HG02759 (cell line): ENCODE results near the gene MINDY3.
"Not testable (repeated sequence)": the region's sequence is repeated elsewhere in the genome, so short reads cannot be mapped to it uniquely, and the experiment has no call there.

ENCODE experiments used
- ATAC-seq: cut with Tn5 transposase; IDR thresholded peaks from one replicate; pipeline ENCODE4 v1.9.1; 2021; ENCODE audit warnings: mild to moderate bottlenecking, moderate library complexity; ENCODE audit not compliant: unreplicated experiment

Gene MINDY3

DNA sequence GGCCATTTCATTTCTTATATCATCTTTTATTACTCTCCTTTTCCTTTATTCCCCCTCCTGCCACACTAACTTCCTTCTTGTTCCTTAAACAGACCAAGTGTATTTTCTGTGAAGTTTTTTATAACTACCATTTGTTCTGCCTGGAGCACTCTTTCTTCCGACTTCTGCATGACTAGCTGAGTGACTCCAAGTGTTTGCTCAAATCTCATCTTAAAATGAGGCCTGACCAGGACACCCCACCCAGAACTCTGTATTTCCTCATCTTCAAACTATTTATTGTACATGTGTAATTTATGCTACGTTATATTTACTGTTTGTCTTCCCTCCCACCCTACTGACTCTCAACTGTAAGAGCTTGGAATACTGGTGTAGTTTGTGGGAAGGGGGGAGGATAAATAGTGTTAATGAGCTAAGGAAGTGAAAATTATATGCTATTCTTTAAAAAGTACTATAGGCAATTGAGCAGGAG lies 3.2 kb downstream of the MINDY3 start:
- no peak for ATAC-seq

DNA sequence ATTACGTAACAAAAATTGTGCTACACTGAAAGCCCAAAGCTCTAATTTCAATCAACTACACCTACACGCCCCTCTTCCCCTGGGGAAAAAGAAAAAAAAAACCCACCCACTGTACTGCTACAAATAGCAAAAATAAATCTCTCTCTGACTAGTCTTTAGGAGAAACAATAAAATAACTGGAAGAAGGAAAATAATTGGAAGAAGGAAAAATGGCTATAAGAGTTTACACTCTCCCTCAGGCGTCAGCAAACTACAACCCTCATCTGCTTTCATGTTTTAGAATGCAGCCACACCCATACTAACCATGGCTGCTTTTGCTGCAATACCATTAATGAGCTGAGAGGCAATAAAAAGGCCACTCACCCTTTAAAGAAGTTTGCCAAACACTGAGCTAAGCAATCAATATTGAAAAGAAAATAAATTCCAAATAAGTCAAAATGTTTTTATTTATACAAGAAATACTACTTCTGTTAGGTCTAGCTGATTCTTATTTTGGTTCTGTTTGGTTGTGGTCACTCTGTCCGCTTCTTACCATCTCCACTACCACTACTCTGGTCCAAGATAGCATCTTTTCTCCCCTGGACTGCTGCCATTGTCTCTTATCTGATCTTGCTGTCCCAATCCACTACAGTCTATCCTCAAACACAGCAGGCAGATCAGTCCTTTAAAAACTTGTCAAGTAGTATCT lies 3.8 kb downstream of the MINDY3 start:
- ATAC-seq, result no peak

DNA sequence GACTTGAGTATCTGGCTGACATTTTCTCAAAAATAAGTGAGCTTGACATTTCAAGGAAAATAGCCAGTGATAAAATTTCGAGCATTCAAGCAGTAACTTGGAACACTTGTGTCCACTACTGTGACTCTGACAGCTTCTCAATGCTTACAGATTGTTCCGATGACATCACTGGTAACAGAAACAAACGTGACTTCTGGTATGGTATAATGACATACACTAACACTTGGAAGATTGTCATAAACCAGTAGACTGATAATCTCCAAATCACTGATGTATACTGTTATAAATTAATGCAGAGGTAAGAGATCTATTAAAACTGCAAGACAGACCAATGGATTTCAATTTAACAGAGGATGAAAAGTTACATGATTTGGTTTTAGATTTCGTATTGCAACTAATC lies 6.5 kb downstream of the MINDY3 start:
- no peak for ATAC-seq

DNA sequence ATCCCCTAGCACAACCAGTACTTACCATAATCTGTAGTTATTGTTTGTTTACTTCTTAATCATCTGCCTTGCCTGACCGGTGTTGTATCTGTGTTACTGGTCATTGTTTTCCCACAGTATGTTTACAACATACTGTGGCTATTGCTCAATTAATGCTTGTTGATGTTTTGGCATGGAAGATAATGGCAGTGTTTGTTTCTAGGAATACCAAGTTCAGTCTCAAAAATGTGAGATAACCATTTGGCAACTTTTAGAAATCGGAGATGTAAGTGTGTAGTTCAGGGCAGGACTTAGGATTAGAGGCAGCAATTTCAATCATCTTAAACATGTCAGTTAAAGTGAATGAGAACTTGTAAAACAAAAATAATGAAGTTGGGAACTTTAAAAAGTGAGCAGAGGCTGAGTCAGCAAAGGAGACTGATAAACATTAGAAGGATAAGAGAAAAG lies 8.2 kb downstream of the MINDY3 start:
- no peak for ATAC-seq

DNA sequence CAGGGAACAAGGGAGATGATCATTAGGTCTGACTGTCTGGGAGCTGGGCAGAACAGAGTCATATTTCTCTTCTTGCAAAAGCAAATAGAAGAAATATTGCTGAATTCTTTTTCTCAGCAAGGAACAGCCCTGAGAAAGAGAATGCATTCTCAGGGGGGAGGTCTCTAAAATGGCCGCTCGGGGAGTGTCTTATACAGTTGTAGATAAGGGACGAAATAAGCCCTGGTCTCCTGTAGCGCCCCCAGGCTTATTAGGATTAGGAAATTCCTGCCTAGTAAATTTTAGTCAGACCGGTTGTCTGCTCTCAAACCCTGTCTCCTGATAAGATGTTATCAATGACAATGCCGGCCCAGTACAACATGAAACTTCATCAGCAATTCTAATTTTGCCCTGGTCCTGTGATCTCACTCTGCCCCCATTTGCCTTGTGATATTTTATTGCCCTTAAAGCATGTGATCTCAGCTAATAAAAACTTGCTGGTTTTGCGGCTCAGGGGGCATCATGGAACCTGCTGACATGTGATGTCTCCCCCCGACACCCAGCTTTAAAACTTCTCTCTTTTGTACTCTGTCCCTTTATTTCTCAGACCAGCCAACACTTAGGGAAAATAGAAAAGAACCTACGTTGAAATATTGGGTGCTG lies 9.8 kb downstream of the MINDY3 start:
- not testable (repeated sequence) for ATAC-seq

DNA sequence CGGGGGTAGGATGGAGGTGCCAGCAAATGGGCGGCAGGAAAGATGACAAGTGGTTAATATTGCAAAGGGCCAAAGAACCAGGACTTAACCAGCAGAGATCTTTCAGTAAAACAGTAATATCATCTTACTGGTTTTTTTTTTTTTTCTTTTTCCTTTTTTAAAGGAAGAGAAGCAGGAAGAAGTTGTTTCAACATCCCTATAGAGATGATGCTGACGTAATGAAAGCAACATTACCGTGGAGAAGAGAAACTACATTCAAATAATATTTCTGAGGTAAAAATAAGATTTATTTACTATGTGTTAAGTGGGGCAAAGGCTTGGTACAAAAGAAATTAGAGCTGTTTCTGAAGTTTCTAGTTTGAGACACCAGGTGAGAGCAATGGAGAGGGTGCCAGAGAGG lies 11.0 kb downstream of the MINDY3 start:
- no peak for ATAC-seq

DNA sequence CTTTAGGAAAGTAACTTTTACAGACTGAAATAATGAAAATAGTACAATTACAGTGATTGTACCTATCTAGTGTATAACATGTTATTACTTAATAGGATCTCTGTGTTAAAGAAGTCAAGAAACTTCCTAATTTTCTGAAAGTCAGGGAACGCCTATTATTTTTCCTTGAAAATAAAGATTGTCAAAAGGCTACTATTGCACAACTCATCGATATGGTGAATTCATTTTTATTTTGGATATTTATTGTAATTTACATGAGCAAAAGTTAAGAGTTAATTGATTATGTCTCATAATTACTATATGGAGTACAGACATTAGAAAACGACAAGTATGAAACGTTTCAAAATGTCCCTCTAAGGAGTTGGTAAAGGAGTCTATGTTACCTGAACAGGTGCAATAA lies 12.8 kb downstream of the MINDY3 start:
- ATAC-seq, result no peak

DNA sequence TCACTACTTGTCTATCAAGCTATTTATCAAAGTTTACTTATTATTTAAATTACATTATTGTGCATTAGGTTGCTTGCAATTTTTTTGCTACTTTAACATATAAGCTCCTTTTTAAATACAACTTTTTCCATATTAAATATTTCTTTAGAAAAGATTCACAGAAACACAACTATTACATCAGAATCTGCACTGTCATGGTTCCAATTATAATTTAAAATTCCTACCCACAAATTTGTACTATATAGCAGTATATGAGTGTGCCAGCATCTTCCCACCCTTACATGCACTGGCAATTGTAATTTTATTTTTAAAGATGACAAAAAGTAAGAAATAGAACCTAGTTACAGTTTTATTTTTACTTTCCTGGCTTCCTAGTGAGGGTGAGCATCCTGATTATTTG lies 15.8 kb downstream of the MINDY3 start:
- no peak for ATAC-seq

DNA sequence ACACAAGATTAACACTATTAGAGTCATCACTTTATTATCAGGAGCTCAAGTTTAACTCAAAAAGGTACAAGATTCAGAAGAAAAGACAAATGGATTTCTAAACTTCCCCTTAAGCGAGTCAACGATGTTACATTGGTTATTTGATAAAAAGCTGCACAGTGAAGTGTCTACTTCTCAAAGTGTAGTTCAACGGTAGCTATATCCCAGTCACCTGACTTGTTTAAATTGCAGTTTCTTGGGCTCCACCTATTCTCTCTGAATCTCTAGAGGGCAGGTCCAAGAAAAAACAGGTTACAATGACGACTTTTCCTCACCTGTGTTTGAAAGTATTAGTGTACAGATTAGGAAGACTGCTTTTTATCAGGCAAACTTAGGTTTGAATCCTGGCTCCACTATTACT lies 16.6 kb downstream of the MINDY3 start:
- no peak for ATAC-seq

DNA sequence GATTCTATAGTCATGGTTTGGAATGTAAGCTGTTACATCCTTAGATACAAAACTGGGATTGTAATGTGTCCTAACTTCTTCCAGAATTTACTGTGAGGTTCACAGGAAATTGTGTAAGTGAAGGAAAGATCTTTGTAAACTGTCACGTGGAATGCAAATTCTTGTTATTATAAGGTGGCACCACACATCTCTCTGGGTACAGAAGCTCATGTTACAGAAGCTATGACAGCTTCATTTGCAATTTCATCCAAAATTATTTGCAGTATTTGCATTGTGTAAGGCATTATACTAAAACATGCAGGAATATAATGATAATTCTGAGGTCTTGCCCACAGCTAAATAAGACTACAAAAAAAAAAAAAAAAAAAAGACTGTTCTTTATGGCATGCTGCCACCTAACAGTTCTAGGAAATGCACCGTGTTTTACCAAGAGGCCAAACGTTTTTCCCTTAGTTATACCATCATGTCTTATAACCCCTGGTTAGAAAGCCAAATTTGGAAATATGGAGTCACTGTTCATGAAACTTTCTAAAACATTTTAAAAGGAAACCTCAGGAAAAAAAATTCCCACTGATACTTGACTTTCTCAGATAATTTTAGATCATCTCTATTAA lies 17.6 kb downstream of the MINDY3 start:
- no peak for ATAC-seq

DNA sequence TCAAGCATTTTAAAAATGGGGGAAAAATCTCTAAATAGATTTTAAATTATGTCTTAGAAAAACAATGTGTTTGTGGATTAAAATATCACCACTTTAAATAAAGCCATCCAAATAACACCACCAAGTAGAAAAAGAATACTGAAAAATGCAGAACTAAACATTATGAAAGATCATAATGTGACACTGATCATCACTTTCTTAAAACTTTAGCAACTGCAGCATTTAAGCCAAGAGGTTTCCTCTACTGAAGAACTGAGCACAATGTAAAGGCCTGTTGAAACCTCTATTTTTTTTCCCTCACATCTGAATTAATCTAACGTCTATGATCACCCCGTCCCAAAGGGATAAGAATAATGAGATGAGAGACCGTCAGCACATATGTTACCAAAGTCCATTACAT lies 18.6 kb downstream of the MINDY3 start:
- ATAC-seq, result no peak

DNA sequence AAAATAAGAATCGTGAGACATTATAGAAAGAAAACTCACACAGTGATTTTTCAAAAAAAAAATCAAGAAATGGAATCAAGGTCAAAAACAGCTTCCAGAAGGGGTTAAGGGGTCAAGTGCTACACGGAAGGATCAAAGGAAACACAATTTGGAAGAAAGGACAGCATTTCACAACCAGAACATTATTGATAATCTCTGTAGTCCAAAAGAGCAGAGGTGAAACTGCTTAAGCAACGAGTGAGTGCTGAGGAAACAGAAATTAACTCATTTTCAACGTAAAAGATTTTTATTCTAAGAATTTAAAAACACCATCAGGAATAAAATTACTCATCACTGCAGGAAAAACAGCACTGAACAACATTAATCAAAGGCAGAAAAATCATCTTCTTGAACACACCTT lies 23.5 kb downstream of the MINDY3 start:
- no peak for ATAC-seq

DNA sequence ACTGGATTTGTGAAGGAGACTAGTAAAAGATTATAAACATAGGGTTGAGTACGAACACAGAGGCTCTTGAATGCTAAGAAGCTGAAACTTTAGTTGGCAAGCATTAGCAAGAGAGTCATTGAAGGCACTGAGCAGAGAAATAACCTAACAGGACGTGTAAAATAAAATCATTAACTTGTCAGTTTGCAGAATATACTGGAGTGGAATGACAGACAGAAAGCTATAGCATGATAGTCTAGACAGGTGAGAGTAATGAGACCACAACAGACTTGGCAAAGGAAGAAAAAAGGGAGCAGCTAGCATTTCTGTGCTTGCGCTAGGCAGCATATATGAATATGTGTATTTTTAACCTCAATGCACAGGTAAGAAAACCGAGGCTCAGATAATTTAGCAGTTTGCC lies 30.8 kb downstream of the MINDY3 start:
- ATAC-seq, result no peak

DNA sequence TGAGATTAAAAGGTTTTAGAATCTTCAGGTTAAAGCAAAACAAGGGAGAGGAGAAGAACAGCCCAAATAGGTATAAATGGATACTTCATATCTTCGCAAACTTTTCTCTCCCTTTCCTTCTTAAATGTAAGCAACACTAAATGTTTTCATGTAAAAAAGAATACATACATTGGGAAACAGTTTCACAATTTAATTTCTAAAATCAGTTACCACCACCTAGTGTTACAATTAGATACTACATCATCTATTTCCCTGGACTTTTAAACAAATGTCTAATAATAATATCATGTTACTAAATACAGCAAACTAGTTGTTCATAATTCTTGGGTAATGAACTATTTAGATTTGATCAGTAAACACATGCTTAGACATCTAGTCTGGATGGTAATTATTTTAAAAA lies 35.8 kb downstream of the MINDY3 start:
- no peak for ATAC-seq

DNA sequence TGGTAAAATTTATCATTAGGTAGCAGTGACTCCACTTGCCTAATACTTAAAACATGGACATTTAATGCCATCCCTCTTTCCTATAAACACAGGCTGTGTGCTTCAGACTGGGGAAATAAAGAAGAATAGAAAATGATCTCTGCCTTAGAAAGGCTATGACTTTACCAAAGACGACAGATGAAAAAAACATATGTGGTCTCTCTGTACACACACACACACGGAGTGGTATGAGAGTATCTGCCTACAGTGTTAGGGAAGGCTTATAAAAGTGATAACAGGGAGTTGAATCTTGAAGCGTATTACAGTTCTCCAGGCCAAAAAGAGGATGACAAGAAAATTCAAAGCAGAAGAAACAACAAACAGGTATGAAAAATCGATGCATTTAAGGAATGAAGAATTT lies 38.2 kb downstream of the MINDY3 start:
- ATAC-seq, result no peak

DNA sequence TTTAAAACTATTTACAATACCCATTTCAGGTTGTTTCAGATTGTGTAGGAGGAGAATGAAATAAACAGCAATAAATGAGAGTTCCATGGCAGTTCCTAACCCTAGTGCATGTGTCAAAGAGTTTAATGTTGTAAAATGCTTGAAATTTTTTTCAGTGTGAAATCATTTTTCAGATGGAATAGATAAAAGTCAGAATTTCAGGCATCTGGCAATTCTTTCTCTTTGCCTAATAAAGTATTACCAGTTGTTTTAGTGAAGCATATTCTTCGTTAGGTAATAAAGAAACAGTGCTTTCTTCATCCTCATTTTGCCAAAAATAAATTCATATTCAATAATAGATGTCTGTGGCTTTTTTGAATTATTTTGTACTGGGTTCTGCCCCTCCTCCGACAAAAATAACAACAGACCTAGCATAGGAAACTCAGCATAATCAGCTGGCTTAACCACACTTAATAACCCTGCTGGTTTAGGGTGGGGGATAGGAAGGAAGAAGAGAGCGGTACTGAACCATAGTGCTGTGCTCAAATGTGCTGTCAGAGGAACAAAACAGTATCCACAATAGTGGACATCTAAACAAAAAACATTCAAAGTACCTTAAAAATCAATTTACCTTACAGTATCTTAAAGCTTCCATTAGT lies 39.1 kb downstream of the MINDY3 start:
- ATAC-seq, result no peak

DNA sequence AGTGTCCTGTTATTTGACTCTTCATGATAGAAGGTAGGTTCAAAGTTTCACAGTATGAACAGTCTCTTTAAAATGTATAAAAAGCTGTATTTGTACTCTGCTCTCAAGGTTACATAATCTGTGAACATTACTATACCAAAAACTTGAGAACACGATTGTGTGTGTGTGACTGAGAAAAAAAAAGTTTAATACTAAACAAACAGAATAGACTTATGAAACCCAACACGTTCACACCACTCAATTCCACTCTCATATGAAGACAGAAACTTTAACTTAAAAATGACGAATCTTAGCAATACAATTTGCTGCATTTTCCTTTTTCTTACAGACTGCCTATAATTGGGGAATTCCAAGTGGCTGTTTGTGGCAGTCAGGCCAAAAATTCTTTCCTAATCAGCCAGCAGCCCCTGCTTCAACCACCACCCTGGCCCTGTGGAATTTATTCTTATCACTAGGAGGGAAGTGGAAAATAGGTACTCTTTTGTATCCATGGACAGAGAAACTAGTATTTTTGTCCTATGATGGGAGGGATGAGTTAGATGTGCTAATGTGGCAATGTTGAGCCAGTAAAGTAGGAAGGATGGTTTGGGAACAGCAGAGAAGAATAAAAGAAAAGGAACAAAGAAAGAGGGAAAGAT lies 42.8 kb downstream of the MINDY3 start:
- ATAC-seq, result no peak

DNA sequence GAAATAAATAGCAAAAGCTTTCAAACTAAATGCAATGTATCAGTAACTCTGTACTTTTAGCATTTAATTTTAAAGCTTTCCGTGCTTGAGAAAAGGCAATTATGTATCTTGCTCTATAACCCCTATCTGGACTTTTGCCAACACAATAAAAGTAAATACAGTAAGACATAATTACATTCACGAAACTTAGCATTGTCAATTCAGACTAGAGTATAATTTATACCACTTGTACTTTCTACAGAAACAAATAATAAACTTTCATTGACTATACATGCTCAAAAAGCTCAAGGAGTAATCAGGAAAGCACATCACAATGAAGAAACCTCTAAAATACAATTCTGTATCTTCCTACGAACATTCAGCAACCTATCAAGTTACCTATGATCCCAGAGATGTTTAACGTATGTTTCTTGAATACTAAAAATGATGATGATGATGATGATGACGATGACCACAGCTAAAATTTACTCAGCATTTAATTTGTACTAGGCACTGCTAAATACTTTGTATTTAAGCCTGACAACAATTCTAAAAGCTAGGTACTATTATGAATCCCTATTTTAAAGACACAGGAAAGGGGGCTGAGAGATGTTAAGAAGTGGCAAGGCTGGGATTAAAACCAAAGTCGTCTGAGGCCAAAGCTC lies 44.9 kb downstream of the MINDY3 start:
- no peak for ATAC-seq

DNA sequence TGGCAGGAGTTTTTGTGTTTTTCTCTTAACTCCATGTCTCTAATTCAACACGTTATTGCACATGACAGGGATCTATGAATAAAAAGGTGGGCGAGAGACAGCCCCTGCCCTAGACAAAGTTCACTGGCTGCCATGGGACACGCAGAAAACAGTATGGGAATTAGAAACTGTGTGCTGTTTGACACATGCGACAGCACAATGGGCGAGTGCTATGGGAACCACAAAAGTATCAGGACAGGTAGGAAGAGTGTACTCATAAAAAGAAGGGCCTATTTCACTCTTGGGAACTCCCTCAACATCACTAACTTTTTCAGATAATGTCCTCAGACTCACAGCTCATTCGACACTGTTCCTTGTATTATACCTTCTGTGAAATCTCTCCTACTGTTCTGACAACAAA lies 45.7 kb downstream of the MINDY3 start:
- no peak for ATAC-seq

DNA sequence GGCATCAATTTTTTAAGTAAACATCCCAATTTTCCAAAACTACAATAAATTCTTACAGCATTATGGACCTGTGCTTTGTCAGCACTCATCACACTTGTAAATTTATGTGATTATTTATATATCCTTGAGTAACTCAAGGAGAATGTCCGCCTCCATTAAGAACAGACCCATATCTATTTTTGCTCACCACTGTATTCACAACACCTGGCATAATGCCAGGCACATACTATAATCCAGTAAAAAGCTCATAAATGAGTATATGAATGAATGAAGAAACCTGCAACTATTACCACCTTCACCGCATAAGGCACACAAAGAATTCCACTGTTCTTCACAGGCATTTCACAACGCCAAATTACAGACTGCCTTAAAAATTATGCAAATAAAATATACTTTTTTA lies 46.9 kb downstream of the MINDY3 start:
- ATAC-seq, result no peak

DNA sequence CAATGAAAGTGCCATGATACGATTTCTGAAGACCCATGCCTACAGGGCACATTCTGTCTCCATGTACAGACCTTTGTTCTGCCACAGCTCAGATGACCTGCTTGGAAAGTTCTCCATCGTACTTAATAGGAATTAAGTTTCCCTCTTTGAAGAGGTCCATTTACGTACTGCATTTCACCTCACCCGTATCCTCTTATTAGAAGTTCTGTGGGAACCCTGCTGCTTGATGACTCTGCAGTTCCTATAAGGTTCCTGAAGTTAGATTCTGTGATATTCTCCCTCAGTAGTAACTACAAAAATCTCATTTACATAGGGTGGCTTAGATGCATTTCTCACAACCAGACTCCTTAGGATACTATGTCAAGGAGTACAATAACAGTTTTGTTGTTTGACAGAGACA lies 50.9 kb downstream of the MINDY3 start:
- ATAC-seq, result no peak
